ENCODE results near the gene ATP10A. TPM values are rescaled to one million over a fixed set of nuclear protein-coding genes. Genes with fewer than 3 reads are reported as not detected.
"Not testable (repeated sequence)": the region's sequence is repeated elsewhere in the genome, so short reads cannot be mapped to it uniquely, and the experiment has no call there.

Gene ATP10A
- total RNA-seq, 1 donor from 2014 or later, result 5.7 TPM

- ATAC-seq (no peak), DNase-seq (ENCODE audit: low spot score) (no peak)
- intact Hi-C loops (cut with DNase I), result no loop called here
Measured at GRCh38 chr15:25884370-25884769, 21.2 kb upstream of the ATP10A start.

GRCh38 chr15:25883463-25884259 is 20.5 kb upstream of the ATP10A start:
- intact Hi-C loops (cut with DNase I), result no loop called here
- DNase-seq (ENCODE audit: low spot score), result no peak
- ATAC-seq, result no peak

DNA sequence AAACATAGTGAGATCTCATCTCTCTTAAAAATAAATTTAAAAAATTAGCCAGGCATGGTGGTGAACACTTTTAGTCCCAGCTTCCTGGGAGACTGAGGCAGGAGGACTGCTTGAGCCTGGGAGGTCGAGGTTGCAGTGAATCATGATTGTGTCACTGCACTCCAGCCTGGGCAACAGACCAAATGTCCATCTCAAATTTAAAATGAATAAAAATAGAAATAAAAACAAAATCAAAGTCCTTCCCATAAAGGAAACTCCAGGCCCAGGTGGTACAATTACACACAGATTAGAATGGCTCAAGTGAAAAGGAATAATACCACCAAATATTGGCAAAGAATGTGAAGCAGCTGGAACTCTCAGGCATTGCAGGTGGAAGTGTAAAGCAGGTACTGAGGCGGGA is 19.3 kb upstream of the ATP10A start:
- intact Hi-C loops (cut with DNase I), result no loop called here
- DNase-seq (ENCODE audit: low spot score), result no peak
- no peak for ATAC-seq

DNA sequence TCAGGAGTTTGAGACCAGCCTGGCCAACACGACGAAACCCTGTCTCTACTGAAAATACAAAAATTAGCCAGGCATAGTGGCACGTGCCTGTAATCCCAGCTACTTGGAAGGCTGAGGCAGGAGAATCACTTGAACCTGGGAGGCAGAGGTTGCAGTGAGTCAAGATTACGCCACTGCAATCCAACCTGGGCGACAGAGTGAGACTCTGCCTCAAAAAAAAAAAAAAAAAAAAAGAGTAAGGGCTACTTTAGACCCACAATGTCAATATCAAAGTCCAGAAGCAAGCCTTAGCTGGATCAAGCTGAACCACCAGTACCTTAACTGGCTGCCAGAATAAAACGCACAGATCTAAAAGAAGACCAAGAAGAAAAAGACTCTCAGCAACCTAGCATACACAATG is 17.8 kb upstream of the ATP10A start:
- intact Hi-C loops (cut with DNase I); ATAC-seq: not testable (repeated sequence)

DNA sequence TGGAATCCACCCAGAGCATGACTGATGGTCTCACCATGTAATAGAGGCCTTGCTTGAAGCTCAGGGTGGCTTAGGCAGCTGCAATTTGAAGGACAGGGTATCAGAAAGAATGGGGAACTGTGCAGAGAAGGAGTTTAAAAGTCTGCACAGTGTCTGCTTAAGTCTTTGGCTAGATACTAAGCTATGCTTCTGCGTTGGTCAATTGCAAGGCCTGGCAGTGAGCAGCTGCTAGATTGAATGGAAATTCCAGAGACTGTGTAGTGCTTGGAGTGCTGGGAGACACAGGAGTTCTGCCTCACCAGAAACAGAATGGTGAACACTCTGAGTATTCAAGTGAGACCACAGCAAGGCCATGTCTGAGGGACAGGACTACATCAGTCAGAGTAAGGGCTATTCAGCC is 17.3 kb upstream of the ATP10A start:
- intact Hi-C loops (cut with DNase I), result no loop called here
- no peak for DNase-seq (ENCODE audit: low spot score)
- ATAC-seq, result no peak

More for the DNA sequence above, 17.8 kb upstream of the ATP10A start:
- DNase-seq (ENCODE audit: low spot score), result not testable (repeated sequence)

DNA sequence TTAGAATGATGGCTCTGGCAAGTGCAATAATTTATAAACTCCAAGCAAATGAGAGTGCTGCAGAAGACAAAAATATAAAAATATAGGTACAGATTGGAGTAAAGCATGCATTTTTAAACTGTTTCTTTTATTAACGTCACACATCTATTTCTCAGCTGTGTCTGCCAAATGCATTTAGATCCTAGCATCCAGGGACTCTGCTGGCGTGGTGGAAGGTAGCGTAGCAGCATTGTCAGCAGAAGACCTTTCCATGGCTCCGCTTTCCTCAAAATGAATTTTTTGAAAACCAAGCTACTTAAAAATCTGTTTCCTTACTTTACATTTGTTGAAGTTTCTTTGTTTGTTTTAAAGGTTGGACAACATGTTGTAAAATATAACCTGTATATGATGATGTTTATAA is 16.3 kb upstream of the ATP10A start:
- DNase-seq (ENCODE audit: low spot score), result no peak
- intact Hi-C loops (cut with DNase I), result no loop called here

GRCh38 chr15:25877681-25878080 is 14.6 kb upstream of the ATP10A start:
- ATAC-seq (peak; percentile 17), DNase-seq (ENCODE audit: low spot score) (no peak)
- intact Hi-C loops (cut with DNase I), result no loop called here

More for the DNA sequence above, 16.3 kb upstream of the ATP10A start:
- ATAC-seq, result no peak

DNA sequence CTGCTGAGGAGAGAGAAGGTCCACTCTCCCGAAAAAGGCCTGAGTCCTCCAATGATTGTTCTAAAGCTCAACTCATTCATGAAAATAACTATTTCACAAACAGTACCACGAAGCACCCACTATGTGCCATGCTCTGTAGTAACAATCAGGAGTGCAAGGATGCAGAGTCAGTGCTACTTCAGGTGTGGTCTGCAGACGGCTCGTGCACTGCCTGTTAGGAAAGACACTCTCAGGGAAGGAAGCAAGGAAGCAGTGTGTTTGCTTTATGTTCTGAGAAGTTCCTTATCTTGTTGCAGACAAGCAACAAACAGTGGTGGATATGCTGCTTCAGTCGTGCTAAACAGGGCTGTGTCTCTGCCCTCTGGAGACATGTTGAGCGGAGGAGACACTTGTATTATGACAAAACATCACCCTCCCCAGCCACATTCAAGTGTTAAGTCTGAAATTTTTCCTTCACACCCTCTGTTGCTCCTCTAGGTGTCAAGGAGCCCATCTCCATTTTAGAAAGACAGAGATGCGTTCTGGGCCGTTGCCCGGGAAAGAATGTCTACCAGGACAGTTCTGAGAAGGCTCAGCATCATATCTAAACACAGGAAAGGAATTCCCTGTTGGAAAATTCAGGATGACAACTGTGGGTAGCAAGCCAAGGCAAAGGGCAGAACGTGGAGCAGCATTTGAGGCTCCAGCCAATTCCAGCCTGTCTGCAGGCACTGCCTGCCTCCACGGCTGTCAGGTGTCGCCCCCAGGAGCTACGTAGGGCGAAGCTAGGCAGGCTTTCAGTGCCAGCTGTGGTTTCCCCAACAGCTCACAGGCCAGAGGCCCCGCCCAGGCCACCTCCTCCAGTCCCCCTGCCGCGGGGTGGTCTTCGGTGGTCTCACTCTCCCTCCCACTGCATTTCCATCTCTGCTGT is 13.4 kb upstream of the ATP10A start:
- ATAC-seq, result no peak
- intact Hi-C loops (cut with DNase I), result no loop called here
- no peak for DNase-seq (ENCODE audit: low spot score)

- DNase-seq (ENCODE audit: low spot score), result no peak
- intact Hi-C loops (cut with DNase I), result no loop called here
- no peak for ATAC-seq
Measured at GRCh38 chr15:25875566-25875965, 12.4 kb upstream of the ATP10A start.

DNA sequence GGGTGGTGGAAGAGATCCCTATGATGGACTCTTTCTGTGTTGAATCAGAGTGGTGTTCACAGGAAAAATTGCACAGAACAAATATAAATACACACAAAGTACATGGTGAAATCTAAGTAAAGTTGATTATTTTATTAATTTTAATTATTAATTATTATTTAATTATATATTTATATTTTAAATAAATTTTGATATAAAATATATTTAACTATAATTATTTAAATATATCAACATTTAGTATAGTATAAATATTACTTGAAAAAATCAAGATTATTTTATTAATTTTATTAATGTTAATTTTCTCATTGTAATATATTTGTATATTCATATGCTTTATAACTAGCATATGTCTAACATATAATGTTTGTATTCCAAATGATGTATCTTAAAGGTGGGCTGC is 11.3 kb upstream of the ATP10A start:
- DNase-seq (ENCODE audit: low spot score) (no peak), ATAC-seq (no peak)
- intact Hi-C loops (cut with DNase I), result no loop called here

DNA sequence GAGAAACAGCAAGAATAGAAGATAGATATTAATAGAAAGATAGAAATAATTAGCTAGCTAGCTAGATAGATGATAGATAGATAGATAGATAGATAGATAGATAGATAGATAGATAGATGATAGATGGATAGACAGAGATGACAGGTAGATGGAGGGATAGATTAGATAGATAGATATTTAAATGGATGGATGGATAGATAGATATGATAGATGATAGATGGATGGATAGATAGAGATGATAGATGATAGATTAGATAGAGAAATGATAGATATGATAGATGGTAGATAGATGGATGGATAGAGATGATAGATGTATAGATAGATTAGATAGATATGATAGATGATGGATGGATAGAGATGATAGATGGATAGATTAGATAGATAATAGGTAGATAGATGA is 8.3 kb upstream of the ATP10A start:
- intact Hi-C loops (cut with DNase I), result no loop called here
- no peak for DNase-seq (ENCODE audit: low spot score)
- no peak for ATAC-seq

DNA sequence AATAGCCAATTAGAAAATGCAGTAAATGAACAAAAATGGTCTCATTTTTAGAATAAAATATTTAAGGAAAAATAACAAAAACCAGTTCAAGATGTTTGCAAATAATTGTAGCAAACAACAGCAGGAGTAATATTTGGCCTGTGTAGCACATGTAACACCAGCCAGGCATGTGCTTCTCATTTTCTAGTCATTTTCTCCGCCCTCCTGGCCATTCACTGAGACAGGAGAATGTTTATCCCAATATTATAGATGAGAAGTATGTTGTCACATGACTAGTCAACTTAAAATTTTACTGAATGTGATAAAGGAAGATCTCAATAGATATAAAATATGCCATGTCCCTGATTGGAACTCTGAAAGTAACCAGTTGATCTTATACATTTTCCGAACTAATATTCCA is 7.8 kb upstream of the ATP10A start:
- intact Hi-C loops (cut with DNase I), result no loop called here
- DNase-seq (ENCODE audit: low spot score), result no peak

GRCh38 chr15:25869701-25870100 is 6.6 kb upstream of the ATP10A start:
- ATAC-seq (peak; percentile 36), DNase-seq (ENCODE audit: low spot score) (no peak)
- intact Hi-C loops (cut with DNase I), result no loop called here

More for the DNA sequence above, 7.8 kb upstream of the ATP10A start:
- no peak for ATAC-seq

- ATAC-seq (no peak), DNase-seq (ENCODE audit: low spot score) (no peak)
- intact Hi-C loops (cut with DNase I), result no loop called here
Measured at GRCh38 chr15:25866874-25867273, 3.7 kb upstream of the ATP10A start.

DNA sequence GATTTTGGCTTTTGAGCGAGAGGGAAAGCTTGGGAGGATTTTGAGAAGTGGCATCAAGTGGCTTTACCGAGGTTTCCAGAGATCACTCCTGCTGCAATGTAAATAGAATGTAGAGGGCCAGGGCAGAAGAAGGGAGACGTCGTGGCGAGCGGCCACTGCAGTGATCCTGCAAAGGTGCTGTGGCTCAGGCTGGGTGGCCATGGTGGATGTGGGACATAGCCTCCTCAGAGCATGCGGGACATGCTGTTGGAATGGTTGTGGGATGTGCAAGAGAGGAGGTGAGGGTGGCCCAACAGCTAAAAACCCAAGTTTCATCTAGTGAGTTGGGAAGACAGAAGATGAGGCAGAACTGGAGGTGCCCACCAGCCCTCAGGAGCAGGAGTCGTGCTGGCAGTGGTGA is 3.1 kb upstream of the ATP10A start:
- intact Hi-C loops (cut with DNase I), result no loop called here
- DNase-seq (ENCODE audit: low spot score), result no peak
- ATAC-seq, result no peak

- intact Hi-C loops (cut with DNase I), result no loop called here
- ATAC-seq, result no peak
- no peak for DNase-seq (ENCODE audit: low spot score)
Measured at GRCh38 chr15:25864966-25865365, 1.8 kb upstream of the ATP10A start.

DNA sequence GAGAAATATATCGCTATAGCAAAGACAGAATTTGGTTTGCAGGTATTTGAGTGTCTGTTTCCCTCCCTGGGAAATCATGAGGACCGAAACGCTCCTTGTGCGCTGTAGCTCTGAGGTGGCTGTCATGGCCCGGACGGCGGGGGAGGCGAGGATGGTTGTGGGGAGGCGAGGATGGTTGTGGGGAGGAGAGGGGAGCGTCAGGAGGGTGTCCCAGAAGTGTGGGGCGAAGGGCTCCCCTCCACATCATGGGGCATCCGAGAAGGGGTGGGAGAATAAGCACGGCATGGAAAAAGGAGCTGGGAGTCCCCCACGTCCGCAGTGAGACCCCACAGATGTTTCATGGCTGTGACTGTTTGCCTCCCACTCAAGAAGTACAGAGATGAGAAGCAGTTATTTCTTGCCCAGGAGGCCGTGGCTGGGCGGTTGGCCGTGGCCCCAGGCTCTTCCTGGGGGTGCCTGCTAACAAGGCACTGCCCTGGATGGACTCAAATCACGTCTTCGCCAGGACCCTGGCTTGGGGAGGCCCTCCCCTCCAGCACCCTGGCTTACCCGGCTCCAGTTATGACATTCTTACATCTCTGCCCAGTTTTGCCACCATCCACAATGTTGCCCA is 947 bp upstream of the ATP10A start:
- intact Hi-C loops (cut with DNase I), result no loop called here
- DNase-seq (ENCODE audit: low spot score), result no peak
- no peak for ATAC-seq

DNA sequence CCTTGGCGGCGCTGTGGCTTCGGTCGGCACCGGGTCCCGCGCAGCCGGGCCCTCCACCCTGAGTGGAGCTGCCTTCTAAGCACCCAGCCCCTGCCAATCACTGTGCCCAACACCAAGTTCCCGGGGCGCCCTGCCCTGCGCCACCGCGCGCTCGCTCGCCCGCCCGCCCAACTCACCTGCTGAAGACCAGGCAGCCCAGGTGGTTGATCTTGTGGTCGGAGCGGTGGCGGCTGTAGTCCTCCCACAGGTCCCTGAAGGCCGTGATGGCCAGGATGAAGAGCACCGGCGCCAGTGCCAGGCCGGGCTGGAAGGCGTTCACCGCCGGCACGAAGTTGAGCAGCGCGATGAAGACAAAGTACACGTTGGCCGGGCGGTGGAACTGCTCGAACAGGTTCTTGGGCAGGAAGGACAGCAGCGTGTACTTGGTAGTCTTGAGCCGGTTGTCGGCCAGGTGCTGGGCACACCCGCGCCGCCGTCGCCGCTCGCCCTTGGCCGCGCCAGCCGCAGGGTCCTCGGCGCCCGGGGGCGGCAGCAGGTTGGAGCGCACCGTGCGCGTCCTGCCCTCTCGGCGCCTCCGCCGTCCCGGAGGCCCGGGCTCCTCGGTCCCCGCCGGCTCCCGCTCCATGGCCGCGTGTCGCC is 536 bp downstream of the ATP10A start:
- intact Hi-C loops (cut with DNase I), result no loop called here
- no peak for DNase-seq (ENCODE audit: low spot score)
- ATAC-seq, result peak; percentile 46

DNA sequence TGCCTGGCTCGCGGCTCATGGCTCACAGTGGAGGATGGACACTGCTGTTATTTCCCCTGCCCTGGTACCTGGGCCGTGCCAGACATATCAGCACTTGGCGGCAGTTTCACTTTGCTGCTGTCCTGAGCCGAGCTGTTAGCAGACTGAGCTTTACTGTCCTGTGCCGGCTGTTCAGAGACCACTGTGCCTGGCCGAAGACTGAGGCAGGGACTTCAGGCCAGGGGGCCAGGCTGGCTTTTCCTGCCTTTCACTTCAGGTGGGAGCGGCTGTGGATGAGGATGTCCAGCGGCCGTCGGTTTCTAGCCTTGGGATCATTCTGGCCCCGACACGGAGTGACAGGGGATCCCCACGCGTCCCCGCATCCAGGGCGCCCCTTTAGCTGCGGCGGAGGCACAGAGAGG is 1.1 kb downstream of the ATP10A start:
- intact Hi-C loops (cut with DNase I), result no loop called here
- peak; percentile 6 for ATAC-seq
- no peak for DNase-seq (ENCODE audit: low spot score)

Measured in sciatic nerve (tissue), 2 donors.